Fibroblast of lung (primary cell): ENCODE data around the gene SMCO2. TPM values are rescaled to one million over a fixed set of nuclear protein-coding genes. Genes with fewer than 3 reads are reported as not detected.

Source experiments
- DNase-seq, 2 donors: peaks; one replicate each; pipeline versions ENCODE4 v3.0.0 to v3.0.0-alpha.2; 2010; ENCODE audit warnings: low read depth in 2 of 2
- H2AFZ ChIP-seq: 2 replicates; pipeline ENCODE4 v1.5.1; 2012; ENCODE audit warnings: low read length, control low read depth, inconsistent platforms
- H3K27ac ChIP-seq: 2 replicates; pipeline ENCODE4 v1.5.1; 2011; ENCODE audit warnings: low read length, control low read depth; ENCODE audit not compliant: insufficient read depth
- H3K27me3 ChIP-seq: 2 replicates; pipeline ENCODE4 v1.5.1; 2011; ENCODE audit warnings: mild to moderate bottlenecking, low read length; ENCODE audit not compliant: control insufficient read depth, insufficient read depth
- H3K36me3 ChIP-seq: 2 replicates; pipeline ENCODE4 v1.5.1; 2011; ENCODE audit warnings: low read length; ENCODE audit not compliant: control insufficient read depth, insufficient read depth
- H3K4me1 ChIP-seq: 2 replicates; pipeline ENCODE4 v1.5.1; 2011; ENCODE audit warnings: low read length; ENCODE audit not compliant: control insufficient read depth, insufficient read depth; ENCODE audit errors: extremely low read depth
- H3K4me2 ChIP-seq: 2 replicates; pipeline ENCODE4 v1.5.1; 2011; ENCODE audit warnings: low read length, control low read depth; ENCODE audit not compliant: insufficient read depth; ENCODE audit errors: extremely low read depth
- H3K4me3 ChIP-seq, 4 experiments: fragments of 200-600 bp in 1 of 4; sonication (generic) in 1 of 4; replicated peaks in 1 of 4; 2 replicates each; pipeline ENCODE4 v1.5.1; 2011 to 2016; ENCODE audit warnings: low read length in 4 of 4, low read depth in 3 of 4, mild to moderate bottlenecking in 3 of 4, control low read depth in 2 of 4, inconsistent platforms in 1 of 4, mixed read lengths in 1 of 4; ENCODE audit not compliant: insufficient read depth in 1 of 4; ENCODE audit errors: control extremely low read depth in 1 of 4
- H3K79me2 ChIP-seq: 2 replicates; pipeline ENCODE4 v1.5.1; 2012; ENCODE audit warnings: mild to moderate bottlenecking, low read length, inconsistent platforms; ENCODE audit not compliant: control insufficient read depth, insufficient read depth
- H3K9ac ChIP-seq: 2 replicates; pipeline ENCODE4 v1.5.1; 2011; ENCODE audit warnings: mild to moderate bottlenecking, low read length, control low read depth; ENCODE audit not compliant: insufficient read depth
- H3K9me3 ChIP-seq: 2 replicates; pipeline ENCODE4 v1.5.1; 2012; ENCODE audit warnings: low read depth, low read length; ENCODE audit not compliant: control insufficient read depth, insufficient read depth
- H4K20me1 ChIP-seq: 2 replicates; pipeline ENCODE4 v1.5.1; 2011; ENCODE audit warnings: low read length; ENCODE audit not compliant: control insufficient read depth, insufficient read depth; ENCODE audit errors: extremely low read depth
- CTCF ChIP-seq, 2 donors: IDR thresholded peaks in 1 of 2; conservative IDR thresholded peaks in 1 of 2; 1 replicate in 1 of 2; 2 replicates in 1 of 2; pipeline ENCODE4 v1.5.1; 2011 to 2012; ENCODE audit warnings: low read length in 2 of 2, control low read depth in 1 of 2, inconsistent platforms in 1 of 2, low read depth in 1 of 2, mild to moderate bottlenecking in 1 of 2
- EZH2 ChIP-seq: IDR thresholded peaks from 2 replicates; pipeline ENCODE4 v1.5.1; 2012; ENCODE audit warnings: low read length, control low read depth, mild to moderate bottlenecking; ENCODE audit errors: missing control alignments
- polyA plus RNA-seq, 2 donors: library from polyadenylated mRNA; depleted of rRNA in 1 of 2; stranded (reverse) in 1 of 2; unstranded in 1 of 2; fragments of >200 nt; gene quantifications; 2 replicates each; pipeline ENCODE4 v1.2.1, GENCODE V29; 2011 to 2012; ENCODE audit warnings: missing spikeins in 1 of 2
- total RNA-seq: library from RNA; depleted of rRNA; stranded (reverse); fragments of >200 nt; gene quantifications from 2 replicates; pipeline ENCODE4 v1.2.1, GENCODE V29; 2014

The SMCO2 gene
- total and polyA plus RNA-seq, 2 donors (not counting 1 experiment from before 2014, with no cell fraction given) = not detected

- H3K4me1 ChIP-seq = no peaks in the 10 kb centered on the region
- no peak overlapping the region for H3K9ac ChIP-seq
- no peaks in the 10 kb centered on the region for H3K79me2 ChIP-seq
- no peaks in the 10 kb centered on the region for H3K36me3 ChIP-seq
- no peak overlapping the region for H3K4me3 ChIP-seq
- no peaks in the 10 kb centered on the region for H4K20me1 ChIP-seq
- TF ChIP-seq CTCF (conservative IDR thresholded peaks at IDR 0.05 in 1 of 2, IDR thresholded peaks at IDR 0.05 in 1 of 2; ENCODE audit: low read depth in 1 of 2, low read length in 2 of 2) (no peak), EZH2 (no peak)
- no peak for DNase-seq
- no peak overlapping the region for H3K27ac ChIP-seq
- H3K4me2 ChIP-seq = no peak overlapping the region
- no peaks in the 10 kb centered on the region for H3K9me3 ChIP-seq
- H2AFZ ChIP-seq = no peak overlapping the region
- H3K27me3 ChIP-seq = no peaks in the 10 kb centered on the region
Observed at GRCh38 chr12:27491226-27491625, 44.7 kb downstream of the SMCO2 start.

- no peak overlapping the region for H3K27ac ChIP-seq
- no peak overlapping the region for H2AFZ ChIP-seq
- H3K4me1 ChIP-seq = no peaks in the 10 kb centered on the region
- no peak overlapping the region for H3K9ac ChIP-seq
- no peaks in the 10 kb centered on the region for H3K9me3 ChIP-seq
- no peak for DNase-seq
- H3K79me2 ChIP-seq = no peaks in the 10 kb centered on the region
- H3K4me3 ChIP-seq = no peak overlapping the region
- H4K20me1 ChIP-seq = no peaks in the 10 kb centered on the region
- H3K4me2 ChIP-seq = no peak overlapping the region
- H3K36me3 ChIP-seq = no peaks in the 10 kb centered on the region
- no peaks in the 10 kb centered on the region for H3K27me3 ChIP-seq
- no peak for TF ChIP-seq EZH2
- TF ChIP-seq CTCF (conservative IDR thresholded peaks at IDR 0.05 in 1 of 2, IDR thresholded peaks at IDR 0.05 in 1 of 2; ENCODE audit: low read depth in 1 of 2, low read length in 2 of 2) = no peak
Observed at GRCh38 chr12:27493260-27493940, 46.9 kb downstream of the SMCO2 start.

- Histone ChIP-seq H3K4me3 (no peak overlapping the region), H3K27me3 (no peaks in the 10 kb centered on the region), H4K20me1 (no peaks in the 10 kb centered on the region), H3K4me2 (no peak overlapping the region), H3K9me3 (no peaks in the 10 kb centered on the region), H3K4me1 (no peaks in the 10 kb centered on the region), H3K9ac (no peak overlapping the region), H3K79me2 (no peaks in the 10 kb centered on the region), H3K36me3 (no peaks in the 10 kb centered on the region), H3K27ac (no peak overlapping the region), H2AFZ (no peak overlapping the region)
- TF ChIP-seq CTCF (conservative IDR thresholded peaks at IDR 0.05 in 1 of 2, IDR thresholded peaks at IDR 0.05 in 1 of 2; ENCODE audit: low read depth in 1 of 2, low read length in 2 of 2) = no peak
- TF ChIP-seq EZH2 = no peak
- DNase-seq = no peak
Observed at GRCh38 chr12:27497446-27497845, 50.9 kb downstream of the SMCO2 start.
